Measurements from ENCODE around the gene ASIC2. TPM values are rescaled to one million over a fixed set of nuclear protein-coding genes. Genes with fewer than 3 reads are reported as not detected.

The ASIC2 gene
- total and polyA plus RNA-seq, 9 of the 15 experiments (the other 6 are each of a cell fraction or from before 2014, with no cell fraction given) = not detected

DNA sequence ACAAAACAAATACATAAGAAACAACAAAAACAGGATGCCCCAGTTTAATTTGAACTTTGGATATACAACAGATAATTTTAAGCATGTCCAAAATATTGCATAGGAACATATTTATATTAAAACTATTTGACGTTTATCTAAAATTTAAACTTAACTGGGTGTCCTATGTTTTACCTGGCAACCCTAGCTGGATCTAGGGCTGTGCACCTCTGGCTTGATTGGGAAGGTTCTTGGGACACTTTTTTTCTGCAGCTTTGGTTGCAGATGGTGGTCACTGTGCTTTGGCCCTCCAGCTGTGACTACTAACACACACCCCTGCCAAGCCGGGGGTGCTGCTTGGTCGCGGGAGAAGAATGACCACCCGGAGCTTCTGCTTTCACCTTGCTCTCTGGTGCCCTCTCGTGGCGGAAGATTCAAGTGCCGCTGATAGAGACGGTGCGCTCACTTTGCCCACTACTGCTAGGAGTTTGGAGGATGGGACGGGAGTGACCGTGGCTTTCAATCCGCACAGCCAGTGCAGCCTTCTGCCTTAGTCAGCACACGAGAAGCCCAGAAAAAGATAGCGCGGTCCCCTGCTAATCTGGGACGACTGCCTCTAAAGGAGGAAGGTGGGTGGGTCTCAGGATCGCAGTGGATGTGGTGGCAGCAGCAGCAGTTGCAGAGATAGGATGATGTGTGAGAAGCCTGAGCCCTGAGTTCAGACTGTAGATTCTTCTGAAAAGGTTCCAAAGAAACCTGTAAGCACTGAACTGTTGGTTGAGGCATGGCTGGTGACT is 294.8 kb downstream of the ASIC2 start (continued):
- peak in 1 of 2 experiments; percentile 68; a peak in 2 of 4 replicates for TF ChIP-seq RCOR1 (IDR thresholded peaks at IDR 0.05; ENCODE audit: borderline replicate concordance in 1 of 2, low read depth in 2 of 2, low read length in 2 of 2)
- no peak for TF ChIP-seq KAT2B (IDR thresholded peaks at IDR 0.05; ENCODE audit: low read depth, low read length)
- TF ChIP-seq CC2D1A (IDR thresholded peaks at IDR 0.05) = peak; percentile 73
- TF ChIP-seq MTF1 (CRISPR knock-in tag; IDR thresholded peaks at IDR 0.05; ENCODE audit: borderline replicate concordance) = no peak
- no peak for TF ChIP-seq ETV5 (CRISPR knock-in tag; IDR thresholded peaks at IDR 0.05; ENCODE audit: low read depth)
- TF ChIP-seq LCOR (CRISPR knock-in tag; IDR thresholded peaks at IDR 0.05) = 0 out of 2 replicates have a peak, but pooled peaks have one; percentile 23
- TF ChIP-seq HDAC1 (IDR thresholded peaks at IDR 0.05) = peak in 1 of 2 experiments; percentile 36; a peak in 1 of 4 replicates
- no peak for TF ChIP-seq SMARCC2 (IDR thresholded peaks at IDR 0.05; ENCODE audit: low read depth)
- peak; percentile 78 for TF ChIP-seq ARID2 (IDR thresholded peaks at IDR 0.05)
- TF ChIP-seq, protein P1, sequence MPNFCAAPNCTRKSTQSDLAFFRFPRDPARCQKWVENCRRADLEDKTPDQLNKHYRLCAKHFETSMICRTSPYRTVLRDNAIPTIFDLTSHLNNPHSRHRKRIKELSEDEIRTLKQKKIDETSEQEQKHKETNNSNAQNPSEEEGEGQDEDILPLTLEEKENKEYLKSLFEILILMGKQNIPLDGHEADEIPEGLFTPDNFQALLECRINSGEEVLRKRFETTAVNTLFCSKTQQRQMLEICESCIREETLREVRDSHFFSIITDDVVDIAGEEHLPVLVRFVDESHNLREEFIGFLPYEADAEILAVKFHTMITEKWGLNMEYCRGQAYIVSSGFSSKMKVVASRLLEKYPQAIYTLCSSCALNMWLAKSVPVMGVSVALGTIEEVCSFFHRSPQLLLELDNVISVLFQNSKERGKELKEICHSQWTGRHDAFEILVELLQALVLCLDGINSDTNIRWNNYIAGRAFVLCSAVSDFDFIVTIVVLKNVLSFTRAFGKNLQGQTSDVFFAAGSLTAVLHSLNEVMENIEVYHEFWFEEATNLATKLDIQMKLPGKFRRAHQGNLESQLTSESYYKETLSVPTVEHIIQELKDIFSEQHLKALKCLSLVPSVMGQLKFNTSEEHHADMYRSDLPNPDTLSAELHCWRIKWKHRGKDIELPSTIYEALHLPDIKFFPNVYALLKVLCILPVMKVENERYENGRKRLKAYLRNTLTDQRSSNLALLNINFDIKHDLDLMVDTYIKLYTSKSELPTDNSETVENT (CRISPR knock-in tag; IDR thresholded peaks at IDR 0.05) = no peak
